Measurements from ENCODE around the gene TSN.
"Not testable (repeated sequence)": the region's sequence is repeated elsewhere in the genome, so short reads cannot be mapped to it uniquely, and the experiment has no call there.

Gene TSN

DNA sequence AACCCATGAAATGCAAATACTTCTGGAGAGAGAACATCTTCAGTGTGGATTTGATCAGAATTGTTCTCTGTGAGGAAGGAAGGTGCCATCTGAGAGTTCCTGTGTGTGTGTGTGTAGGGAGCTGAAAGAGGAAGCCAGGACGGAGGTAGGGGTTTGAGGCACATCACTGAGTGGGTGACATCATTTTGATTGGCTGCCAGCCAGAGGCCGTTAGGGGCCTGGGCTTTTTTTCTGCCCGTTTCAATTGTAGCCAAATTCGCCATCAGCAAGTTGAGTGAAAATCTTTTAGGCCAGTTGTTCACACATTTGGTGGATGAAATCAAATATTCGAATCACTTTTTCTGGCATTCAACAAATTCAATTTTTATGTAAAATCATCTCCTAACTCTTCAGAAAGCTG is 48.9 kb downstream of the TSN start:
- peak; percentile 80 for DNase-seq

DNA sequence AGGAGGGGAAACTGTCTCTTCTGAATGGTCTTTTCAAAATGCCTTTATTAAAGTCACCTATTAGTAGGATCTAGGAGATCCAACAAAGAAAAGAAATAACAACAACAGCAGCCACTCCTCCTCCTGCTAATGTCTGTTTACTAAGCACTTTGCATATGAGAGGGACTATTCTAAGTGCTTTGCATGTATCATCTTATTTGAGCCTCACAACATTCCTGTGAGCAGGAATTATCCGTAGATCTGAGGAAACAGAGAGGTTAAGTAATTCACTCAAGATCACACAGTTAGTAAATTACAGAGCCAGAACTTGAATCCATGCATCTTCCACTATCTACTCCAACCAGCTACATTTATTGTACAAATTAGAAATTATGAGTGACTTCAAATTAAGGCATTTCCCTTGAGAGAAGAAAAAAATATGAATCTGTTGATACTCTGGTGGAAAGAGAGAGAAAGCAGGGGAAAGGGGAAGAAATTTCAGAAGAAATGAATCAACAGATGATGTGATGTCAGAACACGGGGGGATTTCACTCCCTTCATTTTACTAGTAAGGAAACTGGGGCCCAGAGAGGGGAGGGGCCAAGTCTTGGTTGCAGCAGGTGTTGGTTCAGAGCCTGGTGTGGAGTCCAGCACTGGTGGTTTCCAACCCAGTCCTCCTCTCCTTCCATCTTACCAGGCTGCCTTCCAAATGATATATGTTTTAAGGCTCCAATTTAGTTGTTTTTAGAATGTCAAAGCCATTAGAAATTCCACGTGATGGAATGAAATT is 49.7 kb downstream of the TSN start:
- no peak for DNase-seq

DNA sequence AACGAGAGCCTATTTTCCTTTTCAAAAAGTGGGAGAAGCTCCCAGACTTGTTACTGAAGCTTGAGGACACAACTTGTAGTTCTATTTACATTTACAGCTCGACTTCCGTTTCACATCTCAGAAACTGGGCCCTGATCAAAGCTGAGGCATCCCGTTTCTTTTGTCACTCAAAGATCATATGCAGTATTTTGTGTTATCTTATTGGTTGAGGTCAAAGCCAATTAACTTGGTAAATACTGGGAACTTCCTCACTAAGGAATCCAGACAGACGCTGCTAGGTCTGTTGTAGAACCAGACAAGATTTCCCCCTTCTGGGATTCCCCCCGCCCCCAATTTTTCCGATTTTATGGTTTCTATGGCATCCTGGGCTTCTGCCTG is 50.3 kb downstream of the TSN start:
- no peak for DNase-seq

DNA sequence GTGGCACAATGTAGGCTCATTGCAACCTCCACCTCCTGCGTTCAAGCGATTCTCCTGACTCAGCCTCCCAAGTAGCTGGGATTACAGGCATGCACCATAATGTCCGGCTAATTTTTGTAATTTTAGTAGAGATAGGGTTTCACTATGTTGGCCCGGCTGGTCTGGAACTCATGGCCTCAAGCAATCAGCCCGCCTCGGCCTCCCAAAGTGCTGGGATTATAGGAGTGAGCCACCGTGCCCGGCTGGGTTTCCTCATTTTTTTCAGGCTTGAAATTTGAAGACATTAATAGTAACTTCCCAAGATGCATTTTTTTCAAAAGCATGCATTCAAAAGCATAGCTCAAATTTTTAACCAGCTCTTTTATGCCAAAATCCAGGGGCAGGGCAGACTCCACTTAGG is 52.3 kb downstream of the TSN start:
- DNase-seq: not testable (repeated sequence)

DNA sequence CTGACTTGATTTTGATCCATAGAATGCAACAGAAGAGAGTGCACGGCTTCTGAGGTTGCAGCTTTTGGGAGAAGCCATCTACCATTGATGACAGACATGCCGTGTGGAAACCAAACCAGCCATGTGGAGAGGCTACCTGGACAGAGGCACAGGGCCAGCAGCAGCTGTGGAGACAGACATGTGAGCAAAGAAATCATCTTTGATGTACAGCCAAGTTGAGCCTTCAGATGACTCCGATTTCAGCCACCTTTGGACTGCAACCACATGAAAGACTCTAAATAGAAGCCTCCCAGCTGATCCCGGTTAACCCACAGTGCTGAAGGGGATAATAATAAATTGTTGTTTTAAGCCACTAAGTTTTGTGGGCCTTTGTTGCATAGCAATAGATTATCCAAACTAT is 54.2 kb downstream of the TSN start:
- no peak for DNase-seq

DNA sequence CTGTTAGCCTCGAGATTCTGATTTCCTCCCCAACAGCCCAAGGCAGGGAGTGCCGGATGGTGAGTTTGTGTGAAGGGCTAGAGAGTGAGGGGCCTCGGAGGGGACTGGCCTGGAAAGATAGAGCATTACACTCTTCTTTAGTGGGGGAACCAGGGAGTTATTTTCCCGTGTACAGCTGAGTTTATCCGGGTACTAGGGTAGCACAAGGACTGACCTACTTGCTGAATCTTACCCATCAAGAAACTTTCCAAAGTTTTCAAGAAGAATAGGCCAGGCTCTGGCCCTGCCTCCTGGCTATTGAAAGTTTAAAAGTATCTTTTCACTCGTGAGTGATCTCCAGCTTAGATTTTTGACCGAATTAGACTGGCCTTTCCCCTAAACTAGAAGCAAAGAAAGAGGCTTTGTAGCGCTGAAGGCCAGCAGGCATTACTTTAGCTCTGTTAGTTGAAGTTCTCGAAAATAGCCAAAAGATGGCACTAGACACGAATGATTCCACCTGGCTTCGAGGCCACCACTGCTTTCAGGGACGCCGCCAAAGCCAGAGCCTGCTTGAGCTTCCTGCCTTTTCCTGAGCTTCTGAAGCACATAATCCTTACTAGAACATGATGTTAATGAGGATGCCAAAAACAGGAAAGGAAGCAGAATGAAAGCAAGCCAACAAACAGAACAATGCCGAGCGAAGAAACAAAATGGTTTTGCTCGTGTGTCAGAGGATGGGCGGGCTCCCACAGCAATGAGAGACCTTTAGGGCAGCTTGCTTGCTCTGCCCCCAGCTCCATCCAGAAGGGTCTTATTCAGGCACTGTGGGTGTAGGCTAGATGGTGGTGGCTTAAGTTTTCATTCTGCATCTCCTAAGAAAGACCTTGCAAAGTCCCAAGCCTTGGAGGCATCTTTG is 55.8 kb downstream of the TSN start:
- peak; percentile 58 for DNase-seq

DNA sequence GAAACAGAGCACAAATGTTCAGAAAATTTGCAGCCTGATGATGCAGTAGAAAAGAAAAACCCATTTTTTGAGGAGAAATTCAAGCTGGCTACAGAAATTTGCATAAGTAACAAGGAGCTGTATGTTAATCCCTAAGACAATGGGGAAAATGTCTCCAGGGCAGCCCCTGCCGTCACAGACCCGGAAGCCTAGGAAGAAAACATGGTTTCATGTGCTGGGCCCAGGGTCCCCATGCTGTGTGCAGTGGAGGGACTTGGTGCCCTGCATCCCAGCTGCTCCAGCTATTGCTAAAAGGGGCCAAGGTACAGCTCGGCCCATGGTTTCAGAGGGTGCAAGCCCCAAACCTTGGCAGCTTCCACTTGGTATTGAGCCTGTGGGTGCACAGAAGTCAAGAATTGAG is 57.6 kb downstream of the TSN start:
- not testable (repeated sequence) for DNase-seq

DNA sequence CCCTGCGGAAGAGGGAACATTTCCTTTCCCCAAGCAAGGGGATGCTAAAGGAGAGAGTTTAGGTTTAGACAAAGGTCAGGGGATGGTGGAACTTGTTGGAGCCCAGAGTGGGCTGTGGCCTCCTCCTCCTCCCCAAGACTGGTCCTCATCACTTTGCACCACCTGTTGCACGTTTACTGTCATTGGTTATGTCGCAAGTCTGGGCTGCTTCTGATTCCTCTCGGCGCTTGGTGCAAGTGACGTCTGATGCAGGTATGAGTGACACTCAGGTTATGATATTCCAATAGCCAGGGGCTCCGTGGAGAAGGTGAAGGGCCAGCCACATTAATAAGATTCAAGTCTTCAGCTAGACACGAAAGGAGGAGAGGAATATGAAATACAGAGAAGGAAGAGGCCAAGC is 59.8 kb downstream of the TSN start:
- DNase-seq: no peak

DNA sequence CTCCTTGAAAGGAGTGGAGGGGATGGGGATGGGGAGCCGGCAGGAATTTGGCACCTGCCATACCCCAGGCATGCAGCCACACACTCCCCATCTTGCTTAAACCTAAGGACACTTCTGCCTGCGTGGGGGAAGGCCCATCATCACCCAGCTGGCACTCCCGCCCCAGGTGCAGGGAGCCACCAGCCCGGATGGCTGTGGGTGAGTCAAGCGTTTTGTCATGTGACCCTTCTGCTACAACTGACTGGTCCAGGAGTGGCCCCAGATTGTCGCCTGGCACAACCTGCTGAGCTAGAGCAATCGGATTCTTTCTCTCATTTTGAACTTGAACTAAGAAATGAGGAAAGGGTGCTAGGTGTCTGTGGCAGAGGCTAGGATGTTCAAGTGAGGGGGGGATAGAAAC is 61.3 kb downstream of the TSN start:
- DNase-seq: no peak

DNA sequence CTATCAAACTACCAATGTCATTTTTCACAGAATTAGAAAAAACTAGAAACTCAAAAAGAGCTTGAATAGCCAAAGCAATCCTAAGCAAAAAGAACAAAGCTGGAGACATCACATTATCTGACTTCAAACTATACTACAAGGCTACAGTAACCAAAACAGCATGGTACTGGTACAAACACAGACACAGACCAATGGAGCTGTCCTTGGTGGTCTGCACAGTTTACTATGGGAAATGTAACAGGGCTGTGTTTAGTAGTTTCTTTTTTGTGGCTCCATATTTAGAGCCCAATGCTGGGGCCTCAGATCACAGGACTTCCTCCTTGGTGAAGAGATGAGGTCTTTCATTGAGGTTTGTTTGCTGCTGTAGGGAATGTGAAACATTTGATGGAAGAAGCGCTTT is 61.9 kb downstream of the TSN start:
- not testable (repeated sequence) for DNase-seq

Data from NCI-H1105 treated with DMSO at 0.1 percent for 48 hours (cell line).